ENCODE results near the gene USH2A. TPM values are rescaled to one million over a fixed set of nuclear protein-coding genes. Genes with fewer than 3 reads are reported as not detected.

The USH2A gene
- polyA plus RNA-seq, 1 of the 3 experiments (the other 2 are of a cell fraction): under 0.01 TPM

DNA sequence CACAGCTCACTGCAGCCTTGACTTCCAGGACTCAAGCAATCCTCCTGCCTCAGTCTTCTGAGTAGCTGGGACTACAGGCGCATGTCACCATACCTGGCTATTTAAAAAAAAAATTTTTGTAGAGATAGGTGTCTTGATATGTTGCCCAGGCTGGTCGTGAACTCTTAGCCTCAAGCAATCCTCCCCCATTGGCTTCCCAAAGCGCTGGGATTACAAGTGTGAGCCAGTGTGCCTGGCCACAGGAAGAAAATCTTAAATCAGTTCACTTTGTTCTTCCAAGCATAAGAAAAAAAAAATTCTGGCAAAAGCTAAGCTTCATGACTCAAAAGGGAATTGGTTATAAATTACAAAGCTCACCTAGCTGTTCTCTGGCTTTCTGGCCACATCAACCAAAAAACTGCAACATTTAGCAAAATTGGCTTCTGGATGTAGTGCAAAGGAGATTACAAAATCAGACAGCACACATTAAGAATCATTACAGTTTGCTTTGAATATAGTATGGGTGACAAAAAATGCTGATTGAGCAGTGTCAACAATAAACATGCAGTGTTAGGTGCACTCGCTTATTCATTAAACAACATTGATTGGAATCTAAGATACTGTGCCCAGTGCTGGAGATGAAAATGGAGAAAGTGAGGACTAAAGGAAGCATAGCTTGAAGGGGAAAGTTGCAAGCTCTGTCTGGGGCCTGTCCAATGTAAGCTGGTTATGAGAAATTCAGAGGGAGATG lies 779.5 kb downstream of the USH2A start:
- ChIA-PET POLR2A (no interaction called here), CTCF (interaction anchor here (1.2 kb wide), 1 partner anchor 25 kb away, joined by 3 read pairs; no protein-coding TSS in a partner anchor)
- H3K79me2 ChIP-seq (ENCODE audit: insufficient read depth): no peaks in the 10 kb centered on the region
- no peak for DNase-seq
- no peaks in the 10 kb centered on the region for H4K20me1 ChIP-seq (ENCODE audit: insufficient read depth)
- H3K9me2 ChIP-seq: no peaks in the 10 kb centered on the region
- H3K4me3 ChIP-seq (ENCODE audit: low read depth in 2 of 2, low read length in 1 of 2): no peak overlapping the region
- H3K9ac ChIP-seq: no peak overlapping the region
- H3K27me3 ChIP-seq (ENCODE audit: insufficient read depth): no peaks in the 10 kb centered on the region
- no peaks in the 10 kb centered on the region for H3F3A ChIP-seq (replicated peaks; ENCODE audit: insufficient read depth)
- H3K4me2 ChIP-seq: no peak overlapping the region
- 47% methylated on average over 4 of the region's 4 CpGs for WGBS (ENCODE audit: low lambda C conversion rate)
- H3K4me1 ChIP-seq (ENCODE audit: control insufficient read depth in 1 of 2, insufficient read depth in 2 of 2, low read depth in 1 of 2, low read length in 1 of 2): no peaks in the 10 kb centered on the region
- H3K27ac ChIP-seq (ENCODE audit: low read depth in 2 of 2, low read length in 1 of 2): no peak overlapping the region
- no peaks in the 10 kb centered on the region for H3K36me3 ChIP-seq (replicated peaks in 1 of 2; ENCODE audit: control insufficient read depth in 1 of 2, insufficient read depth in 2 of 2, low read length in 1 of 2)
- TF ChIP-seq, protein P1, sequence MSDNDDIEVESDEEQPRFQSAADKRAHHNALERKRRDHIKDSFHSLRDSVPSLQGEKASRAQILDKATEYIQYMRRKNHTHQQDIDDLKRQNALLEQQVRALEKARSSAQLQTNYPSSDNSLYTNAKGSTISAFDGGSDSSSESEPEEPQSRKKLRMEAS (IDR thresholded peaks at IDR 0.05; ENCODE audit: low read depth): no peak
- TF ChIP-seq GATA2 (CRISPR knock-in tag; IDR thresholded peaks at IDR 0.05): no peak
- TF ChIP-seq EP300 (IDR thresholded peaks at IDR 0.05; ENCODE audit: borderline replicate concordance in 1 of 2, low read depth in 1 of 2, low read length in 1 of 2): no peak
- TF ChIP-seq POLR2AphosphoS5 (IDR thresholded peaks at IDR 0.05; ENCODE audit: low read depth, low read length): no peak
- TF ChIP-seq TEAD4 (IDR thresholded peaks at IDR 0.05; ENCODE audit: borderline replicate concordance, insufficient read depth): no peak
- no peak for TF ChIP-seq NRF1 (IDR thresholded peaks at IDR 0.05; ENCODE audit: low read depth, low read length)
- TF ChIP-seq, protein P2, sequence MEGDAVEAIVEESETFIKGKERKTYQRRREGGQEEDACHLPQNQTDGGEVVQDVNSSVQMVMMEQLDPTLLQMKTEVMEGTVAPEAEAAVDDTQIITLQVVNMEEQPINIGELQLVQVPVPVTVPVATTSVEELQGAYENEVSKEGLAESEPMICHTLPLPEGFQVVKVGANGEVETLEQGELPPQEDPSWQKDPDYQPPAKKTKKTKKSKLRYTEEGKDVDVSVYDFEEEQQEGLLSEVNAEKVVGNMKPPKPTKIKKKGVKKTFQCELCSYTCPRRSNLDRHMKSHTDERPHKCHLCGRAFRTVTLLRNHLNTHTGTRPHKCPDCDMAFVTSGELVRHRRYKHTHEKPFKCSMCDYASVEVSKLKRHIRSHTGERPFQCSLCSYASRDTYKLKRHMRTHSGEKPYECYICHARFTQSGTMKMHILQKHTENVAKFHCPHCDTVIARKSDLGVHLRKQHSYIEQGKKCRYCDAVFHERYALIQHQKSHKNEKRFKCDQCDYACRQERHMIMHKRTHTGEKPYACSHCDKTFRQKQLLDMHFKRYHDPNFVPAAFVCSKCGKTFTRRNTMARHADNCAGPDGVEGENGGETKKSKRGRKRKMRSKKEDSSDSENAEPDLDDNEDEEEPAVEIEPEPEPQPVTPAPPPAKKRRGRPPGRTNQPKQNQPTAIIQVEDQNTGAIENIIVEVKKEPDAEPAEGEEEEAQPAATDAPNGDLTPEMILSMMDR (IDR thresholded peaks at IDR 0.05): no peak
- TF ChIP-seq FOSL2 (IDR thresholded peaks at IDR 0.05; ENCODE audit: borderline replicate concordance, low read depth): no peak
- no peak for TF ChIP-seq RXRA (IDR thresholded peaks at IDR 0.05; ENCODE audit: borderline replicate concordance, low read depth)
- no peak for TF ChIP-seq RCOR1 (IDR thresholded peaks at IDR 0.05; ENCODE audit: low read length)
- TF ChIP-seq JUND (IDR thresholded peaks at IDR 0.05): no peak
- TF ChIP-seq, protein P3, sequence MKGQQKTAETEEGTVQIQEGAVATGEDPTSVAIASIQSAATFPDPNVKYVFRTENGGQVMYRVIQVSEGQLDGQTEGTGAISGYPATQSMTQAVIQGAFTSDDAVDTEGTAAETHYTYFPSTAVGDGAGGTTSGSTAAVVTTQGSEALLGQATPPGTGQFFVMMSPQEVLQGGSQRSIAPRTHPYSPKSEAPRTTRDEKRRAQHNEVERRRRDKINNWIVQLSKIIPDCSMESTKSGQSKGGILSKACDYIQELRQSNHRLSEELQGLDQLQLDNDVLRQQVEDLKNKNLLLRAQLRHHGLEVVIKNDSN (IDR thresholded peaks at IDR 0.05; ENCODE audit: borderline replicate concordance, low read depth): no peak
- TF ChIP-seq ZBTB33 (IDR thresholded peaks at IDR 0.05; ENCODE audit: borderline replicate concordance, low read depth): no peak
- no peak for TF ChIP-seq REST (IDR thresholded peaks at IDR 0.05; ENCODE audit: low read depth, low read length)
- TF ChIP-seq, protein P4, sequence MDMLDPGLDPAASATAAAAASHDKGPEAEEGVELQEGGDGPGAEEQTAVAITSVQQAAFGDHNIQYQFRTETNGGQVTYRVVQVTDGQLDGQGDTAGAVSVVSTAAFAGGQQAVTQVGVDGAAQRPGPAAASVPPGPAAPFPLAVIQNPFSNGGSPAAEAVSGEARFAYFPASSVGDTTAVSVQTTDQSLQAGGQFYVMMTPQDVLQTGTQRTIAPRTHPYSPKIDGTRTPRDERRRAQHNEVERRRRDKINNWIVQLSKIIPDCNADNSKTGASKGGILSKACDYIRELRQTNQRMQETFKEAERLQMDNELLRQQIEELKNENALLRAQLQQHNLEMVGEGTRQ (IDR thresholded peaks at IDR 0.05; ENCODE audit: borderline replicate concordance, low read depth, low read length): no peak
- TF ChIP-seq IRF3 (IDR thresholded peaks at IDR 0.05; ENCODE audit: low read depth, low read length): no peak
- TF ChIP-seq SIN3A (IDR thresholded peaks at IDR 0.05; ENCODE audit: borderline replicate concordance, low read depth, low read length): no peak
- TF ChIP-seq MEF2A (IDR thresholded peaks at IDR 0.05; ENCODE audit: borderline replicate concordance, low read depth): no peak
- no peak for TF ChIP-seq SMC3 (IDR thresholded peaks at IDR 0.05; ENCODE audit: low read depth, low read length)
- H3K9me3 ChIP-seq: no peaks in the 10 kb centered on the region
- H2AFZ ChIP-seq (ENCODE audit: low read depth): no peak overlapping the region
